Measurements from ENCODE around the gene DGKQ.

Gene DGKQ

DNA sequence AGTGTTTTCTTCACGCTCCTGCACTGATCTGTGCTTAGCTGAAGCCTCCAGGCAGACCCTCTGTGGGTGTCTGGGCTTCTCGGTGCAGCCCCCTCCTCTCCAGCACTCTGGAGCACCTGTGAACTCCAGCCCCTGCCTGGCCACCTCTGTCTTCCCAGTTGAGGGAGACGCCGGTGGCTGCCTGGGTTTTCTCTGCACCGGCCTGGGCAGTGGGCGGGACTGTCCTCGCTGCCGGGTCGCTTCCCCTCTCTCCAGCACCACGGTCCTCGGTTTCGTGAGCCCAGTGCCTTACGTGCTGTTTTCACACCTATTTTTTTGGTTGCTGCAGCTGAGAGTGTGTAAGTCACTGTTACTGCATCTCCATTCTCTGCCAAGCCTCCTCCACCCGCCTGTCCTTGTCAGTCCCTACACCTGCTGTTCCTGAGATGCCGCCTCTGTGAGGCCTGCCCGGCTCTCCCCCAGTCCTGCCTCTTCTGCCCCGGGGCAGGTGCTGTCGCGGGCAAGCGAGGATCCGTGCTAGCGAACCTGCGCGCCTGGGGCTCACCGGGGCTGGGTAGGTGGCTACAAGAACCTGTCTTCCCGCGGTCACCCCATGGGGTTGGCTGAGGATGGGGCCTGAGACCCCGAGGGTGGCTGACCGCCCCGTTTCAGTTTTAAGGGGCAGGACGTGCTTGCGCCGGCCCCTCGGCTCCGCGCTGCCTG lies 35.6 kb upstream of the DGKQ start:
- Histone ChIP-seq H3K4me3 (replicated peaks; ENCODE audit: insufficient read depth, low read length) (peak overlapping the region; percentile 56), H3K27ac (replicated peaks) (no peak overlapping the region), H3K27me3 (ENCODE audit: insufficient read depth, poor library complexity, severe bottlenecking) (peaks cover 17% of the 10 kb centered on the region)
- peak in 1 of 2 experiments; percentile 20 for DNase-seq (ENCODE audit: low read depth in 1 of 2, low spot score in 1 of 2)
- TF ChIP-seq POLR2AphosphoS5 (IDR thresholded peaks at IDR 0.05; ENCODE audit: low read depth): no peak
- TF ChIP-seq, protein P1, sequence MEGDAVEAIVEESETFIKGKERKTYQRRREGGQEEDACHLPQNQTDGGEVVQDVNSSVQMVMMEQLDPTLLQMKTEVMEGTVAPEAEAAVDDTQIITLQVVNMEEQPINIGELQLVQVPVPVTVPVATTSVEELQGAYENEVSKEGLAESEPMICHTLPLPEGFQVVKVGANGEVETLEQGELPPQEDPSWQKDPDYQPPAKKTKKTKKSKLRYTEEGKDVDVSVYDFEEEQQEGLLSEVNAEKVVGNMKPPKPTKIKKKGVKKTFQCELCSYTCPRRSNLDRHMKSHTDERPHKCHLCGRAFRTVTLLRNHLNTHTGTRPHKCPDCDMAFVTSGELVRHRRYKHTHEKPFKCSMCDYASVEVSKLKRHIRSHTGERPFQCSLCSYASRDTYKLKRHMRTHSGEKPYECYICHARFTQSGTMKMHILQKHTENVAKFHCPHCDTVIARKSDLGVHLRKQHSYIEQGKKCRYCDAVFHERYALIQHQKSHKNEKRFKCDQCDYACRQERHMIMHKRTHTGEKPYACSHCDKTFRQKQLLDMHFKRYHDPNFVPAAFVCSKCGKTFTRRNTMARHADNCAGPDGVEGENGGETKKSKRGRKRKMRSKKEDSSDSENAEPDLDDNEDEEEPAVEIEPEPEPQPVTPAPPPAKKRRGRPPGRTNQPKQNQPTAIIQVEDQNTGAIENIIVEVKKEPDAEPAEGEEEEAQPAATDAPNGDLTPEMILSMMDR (IDR thresholded peaks at IDR 0.05; ENCODE audit: insufficient read depth, low read length): no peak
- TF ChIP-seq GABPA (IDR thresholded peaks at IDR 0.05; ENCODE audit: low read depth): no peak
- TF ChIP-seq REST (IDR thresholded peaks at IDR 0.05; ENCODE audit: insufficient replicate concordance, low read depth): no peak
- no peak for TF ChIP-seq SPI1 (IDR thresholded peaks at IDR 0.05; ENCODE audit: borderline replicate concordance, low read depth)

DNA sequence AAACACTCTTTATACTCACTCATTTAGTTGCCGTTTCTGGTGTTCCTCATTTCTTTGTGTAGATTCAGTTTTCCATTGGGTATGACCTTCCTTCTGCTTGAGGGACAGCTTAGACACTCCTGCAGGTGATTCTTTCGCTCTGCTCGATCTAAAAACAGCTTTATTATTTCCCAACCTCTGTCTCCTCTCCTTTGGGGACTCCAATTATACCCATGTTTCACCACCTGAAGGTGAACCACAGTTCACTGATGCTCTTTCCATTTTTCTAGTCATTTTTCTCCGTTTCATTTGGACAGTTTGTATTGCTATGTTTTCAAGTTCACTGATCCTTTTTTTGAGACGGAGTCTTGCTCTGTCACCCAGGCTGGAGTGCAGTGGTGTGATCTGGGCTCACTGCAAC lies 33.5 kb upstream of the DGKQ start:
- no peak for DNase-seq (ENCODE audit: low read depth in 1 of 2, low spot score in 1 of 2)
- TF ChIP-seq POLR2AphosphoS5 (IDR thresholded peaks at IDR 0.05; ENCODE audit: low read depth) (no peak), SPI1 (IDR thresholded peaks at IDR 0.05; ENCODE audit: borderline replicate concordance, low read depth) (no peak), REST (IDR thresholded peaks at IDR 0.05; ENCODE audit: insufficient replicate concordance, low read depth) (no peak), GABPA (IDR thresholded peaks at IDR 0.05; ENCODE audit: low read depth) (no peak)
- TF ChIP-seq, protein P1 (IDR thresholded peaks at IDR 0.05; ENCODE audit: insufficient read depth, low read length): no peak
- H3K27ac ChIP-seq (replicated peaks): no peak overlapping the region
- no peak overlapping the region for H3K4me3 ChIP-seq (replicated peaks; ENCODE audit: insufficient read depth, low read length)
- peaks cover 29% of the 10 kb centered on the region for H3K27me3 ChIP-seq (ENCODE audit: insufficient read depth, poor library complexity, severe bottlenecking)

GRCh38 chr4:1004557-1005485 lies 31.5 kb upstream of the DGKQ start:
- peaks cover 45% of the 10 kb centered on the region for H3K27me3 ChIP-seq (ENCODE audit: insufficient read depth, poor library complexity, severe bottlenecking)

More at GRCh38 chr4:1004557-1005485, 31.5 kb upstream of the DGKQ start:
- no peak overlapping the region for H3K4me3 ChIP-seq (replicated peaks; ENCODE audit: insufficient read depth, low read length)
- no peak overlapping the region for H3K27ac ChIP-seq (replicated peaks)
- no peak for DNase-seq (ENCODE audit: low read depth in 1 of 2, low spot score in 1 of 2)
- no peak for TF ChIP-seq REST (IDR thresholded peaks at IDR 0.05; ENCODE audit: insufficient replicate concordance, low read depth)
- TF ChIP-seq, protein P1 (IDR thresholded peaks at IDR 0.05; ENCODE audit: insufficient read depth, low read length): no peak
- no peak for TF ChIP-seq POLR2AphosphoS5 (IDR thresholded peaks at IDR 0.05; ENCODE audit: low read depth)
- TF ChIP-seq SPI1 (IDR thresholded peaks at IDR 0.05; ENCODE audit: borderline replicate concordance, low read depth): no peak
- TF ChIP-seq GABPA (IDR thresholded peaks at IDR 0.05; ENCODE audit: low read depth): no peak

Measured in HL-60 (cell line).